GM19351 (cell line): ENCODE measurements around the gene STX10.

Experiments used
- ATAC-seq: cut with Tn5 transposase; IDR thresholded peaks from one replicate; pipeline ENCODE4 v1.9.1; 2021; ENCODE audit warnings: mild to moderate bottlenecking, moderate library complexity; ENCODE audit not compliant: unreplicated experiment

The STX10 gene

GRCh38 chr19:13146763-13147563 is 3.2 kb downstream of the STX10 start:
- ATAC-seq = no peak

GRCh38 chr19:13139633-13140311 is 10.4 kb downstream of the STX10 start:
- no peak for ATAC-seq

GRCh38 chr19:13138916-13139198 is 11.3 kb downstream of the STX10 start:
- ATAC-seq = no peak

GRCh38 chr19:13138171-13138915 is 11.8 kb downstream of the STX10 start:
- ATAC-seq = no peak

GRCh38 chr19:13137290-13137794 is 12.8 kb downstream of the STX10 start:
- no peak for ATAC-seq

GRCh38 chr19:13135068-13136062 is 14.8 kb downstream of the STX10 start:
- ATAC-seq = no peak

- ATAC-seq = no peak
Measured at GRCh38 chr19:13134626-13135025, 15.5 kb downstream of the STX10 start.

- ATAC-seq = no peak
Measured at GRCh38 chr19:13133241-13133870, 16.8 kb downstream of the STX10 start.

GRCh38 chr19:13132471-13133180 is 17.5 kb downstream of the STX10 start:
- ATAC-seq = no peak

- ATAC-seq = no peak
Measured at GRCh38 chr19:13130886-13131490, 19.2 kb downstream of the STX10 start.

GRCh38 chr19:13129384-13129783 is 20.8 kb downstream of the STX10 start:
- ATAC-seq = no peak

- no peak for ATAC-seq
Measured at GRCh38 chr19:13128583-13128982, 21.6 kb downstream of the STX10 start.

- no peak for ATAC-seq
Measured at GRCh38 chr19:13127811-13128575, 22.2 kb downstream of the STX10 start.

GRCh38 chr19:13127051-13127450 is 23.1 kb downstream of the STX10 start:
- ATAC-seq = no peak

- no peak for ATAC-seq
Measured at GRCh38 chr19:13122980-13123957, 26.9 kb downstream of the STX10 start.

GRCh38 chr19:13122275-13122878 is 27.8 kb downstream of the STX10 start:
- ATAC-seq = no peak
